GM12892 (cell line): ENCODE measurements around the gene ARHGEF2.

Experiments used
- POLR2A ChIP-seq: IDR thresholded peaks from 2 replicates; pipeline ENCODE4 v1.6.1; 2011; ENCODE audit warnings: low read depth, low read length, control low read depth
- POLR2AphosphoS5 ChIP-seq: IDR thresholded peaks from 2 replicates; pipeline ENCODE4 v1.6.1; 2011; ENCODE audit warnings: low read depth, low read length, control low read depth
- TAF1 ChIP-seq: IDR thresholded peaks from 2 replicates; pipeline ENCODE4 v1.6.1; 2011; ENCODE audit warnings: low read depth, mild to moderate bottlenecking, control low read depth, low read length, borderline replicate concordance

- no peak for TF ChIP-seq POLR2A
- TF ChIP-seq TAF1, result no peak
- TF ChIP-seq POLR2AphosphoS5, result no peak
These were observed 37.8 kb downstream of the ARHGEF2 start for GRCh38 chr1:155940482-155940992.
